Fibroblast of the aortic adventitia (primary cell): ENCODE data around the gene DSTYK. TPM values are rescaled to one million over a fixed set of nuclear protein-coding genes. Genes with fewer than 3 reads are reported as not detected.

ENCODE experiments used
- DNase-seq: peaks from one replicate; pipeline ENCODE4 v3.0.0-alpha.2; 2010; ENCODE audit warnings: low read depth
- H3K4me3 ChIP-seq: 2 replicates; pipeline ENCODE4 v1.5.1; 2011; ENCODE audit warnings: low read depth, mild to moderate bottlenecking, control low read depth, low read length, moderate library complexity
- CTCF ChIP-seq: IDR thresholded peaks from 2 replicates; pipeline ENCODE4 v1.5.1; 2011; ENCODE audit warnings: mild to moderate bottlenecking, low read length, control low read depth, inconsistent platforms; ENCODE audit not compliant: insufficient read depth
- total RNA-seq: library from RNA; depleted of rRNA; stranded (reverse); fragments of >200 nt; gene quantifications from 2 replicates; pipeline ENCODE4 v1.2.3, GENCODE V29; 2012; ENCODE audit warnings: low replicate concordance

DSTYK gene
- total RNA-seq, 1 donor: 16.1 TPM

DNA sequence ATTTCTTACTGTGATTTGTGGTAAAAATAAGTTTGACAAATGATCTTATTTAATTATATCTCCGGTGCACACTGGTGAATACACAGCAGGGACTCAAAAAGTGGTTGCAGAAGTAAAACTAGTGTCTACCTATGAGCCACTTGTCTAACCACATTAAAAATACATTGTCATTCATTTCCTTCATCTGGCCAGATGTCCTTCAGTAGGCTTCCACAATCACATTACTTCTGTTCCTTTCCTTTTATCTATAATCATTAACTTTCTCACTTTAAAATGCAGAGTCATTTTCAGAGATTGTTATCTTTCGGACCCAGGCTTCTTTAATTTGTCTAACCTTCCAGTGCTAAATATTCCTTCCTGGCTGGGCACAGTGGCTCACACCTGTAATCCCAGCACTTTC, 92.8 kb downstream of the DSTYK start:
- no peak for DNase-seq
- H3K4me3 ChIP-seq: no peak overlapping the region
- TF ChIP-seq CTCF: no peak

- no peak for DNase-seq
- TF ChIP-seq CTCF: no peak
- no peak overlapping the region for H3K4me3 ChIP-seq
Observed at GRCh38 chr1:205111354-205111753, 100.1 kb downstream of the DSTYK start.

DNA sequence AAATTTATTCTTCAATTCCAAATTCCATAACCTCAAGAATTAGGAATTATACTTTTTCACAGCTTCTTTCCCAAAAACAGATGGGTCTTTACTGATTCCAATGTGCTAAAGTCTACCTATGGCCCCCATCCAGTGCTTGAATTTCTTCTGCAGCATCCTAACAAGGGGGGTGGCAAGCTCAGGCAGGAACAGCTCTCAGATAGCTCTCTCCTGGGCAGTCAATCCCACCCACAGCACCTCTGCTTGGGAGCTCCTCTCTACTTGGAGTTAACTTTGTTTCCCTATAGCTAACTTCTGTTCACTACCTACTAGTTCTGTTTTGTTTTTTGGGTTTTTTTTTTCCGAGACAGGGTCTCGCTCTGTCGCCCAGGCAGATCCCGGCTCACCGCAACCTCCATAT, 101.8 kb downstream of the DSTYK start:
- no peak overlapping the region for H3K4me3 ChIP-seq
- TF ChIP-seq CTCF: no peak
- DNase-seq: no peak

DNA sequence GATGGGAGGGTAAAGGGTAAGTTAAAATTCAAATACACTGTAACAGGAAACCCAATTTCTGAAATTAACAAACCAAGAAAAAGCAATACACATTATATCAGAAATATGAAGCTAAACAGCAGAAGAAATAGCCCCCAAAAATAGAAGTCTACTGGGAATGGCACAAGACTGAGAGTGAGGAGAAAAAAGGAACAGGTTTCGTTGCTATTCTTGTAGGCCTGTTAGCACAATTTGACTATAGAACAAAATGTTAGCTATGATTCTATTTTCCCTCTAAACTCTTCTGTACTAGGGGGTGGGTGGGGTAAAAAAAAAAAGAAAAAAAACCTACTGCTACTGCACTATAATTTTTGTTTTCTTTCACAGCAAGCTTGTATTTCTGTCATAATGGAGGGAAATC, 102.2 kb downstream of the DSTYK start:
- TF ChIP-seq CTCF: no peak
- H3K4me3 ChIP-seq: no peak overlapping the region
- no peak for DNase-seq

DNA sequence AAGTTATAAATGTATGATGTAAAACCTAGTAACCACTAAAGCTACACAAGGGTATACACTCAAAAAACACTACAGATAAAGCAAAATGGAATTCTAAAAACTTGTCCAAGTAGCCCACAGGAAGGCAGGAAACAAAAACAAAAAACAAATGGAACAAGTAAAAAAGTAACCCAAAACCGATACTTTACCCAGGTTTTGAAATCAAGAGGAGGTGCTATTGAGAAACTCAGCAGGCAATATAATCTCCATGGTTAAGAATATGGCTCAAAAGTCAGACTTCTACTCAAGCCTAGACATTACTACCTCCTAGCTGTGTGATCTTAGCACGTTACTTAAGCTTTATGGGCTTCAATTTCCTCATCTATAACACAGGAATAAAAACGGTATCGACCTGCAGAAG, 103.0 kb downstream of the DSTYK start:
- TF ChIP-seq CTCF: no peak
- DNase-seq: no peak
- no peak overlapping the region for H3K4me3 ChIP-seq

DNA sequence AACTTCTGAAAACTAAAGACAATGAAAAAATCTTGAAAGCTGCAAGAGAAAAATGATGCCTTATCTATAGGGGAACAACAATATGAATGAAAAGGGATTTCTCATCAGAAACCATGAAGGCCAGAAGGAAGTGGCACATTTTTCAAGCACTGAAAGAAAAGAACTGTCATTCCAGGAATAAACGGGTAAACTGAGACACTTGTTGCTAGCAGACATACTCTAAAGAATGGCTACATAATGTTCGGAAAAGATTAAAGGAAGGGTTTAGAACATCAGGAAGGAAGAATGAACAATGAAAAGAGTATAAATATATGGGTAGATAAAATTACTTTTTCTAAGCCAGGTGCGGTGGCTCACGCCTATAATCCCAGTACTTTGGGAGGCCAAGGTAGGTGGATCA, 104.2 kb downstream of the DSTYK start:
- DNase-seq: no peak
- no peak for TF ChIP-seq CTCF
- no peak overlapping the region for H3K4me3 ChIP-seq

DNA sequence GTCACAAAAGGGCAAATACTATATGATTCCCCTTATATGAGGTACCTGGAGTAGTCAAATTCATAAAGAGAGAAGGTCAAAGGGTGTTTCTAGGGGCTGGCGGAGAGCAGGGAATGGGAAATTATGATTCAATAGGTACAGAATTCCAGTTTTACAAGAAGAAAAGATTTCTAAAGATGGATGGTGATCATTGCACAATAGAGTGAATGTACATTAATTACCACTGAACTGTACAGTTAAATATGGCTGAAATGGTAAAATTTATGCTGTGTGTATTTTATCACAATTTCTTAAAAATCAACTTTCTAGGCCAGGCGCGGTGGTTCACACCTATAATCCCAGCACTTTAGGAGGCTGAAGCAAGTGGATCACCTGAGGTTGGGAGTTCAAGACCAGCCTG, 109.1 kb downstream of the DSTYK start:
- H3K4me3 ChIP-seq: no peak overlapping the region
- TF ChIP-seq CTCF: no peak
- DNase-seq: no peak
